Panc1 (cell line): ENCODE results near the gene OBI1.

Experiments
- TF ChIP-seq, protein P1 (sequence below), 2 experiments: IDR thresholded peaks; 2 replicates each; pipeline ENCODE4 v1.6.1; 2011 to 2012; ENCODE audit warnings: low read depth in 2 of 2, control low read depth in 1 of 2, low read length in 1 of 2, mild to moderate bottlenecking in 1 of 2, moderate library complexity in 1 of 2; ENCODE audit not compliant: insufficient read depth in 1 of 2
- TF ChIP-seq, protein P2 (sequence below): fragments of 450-650 bp; IDR thresholded peaks from 2 replicates; pipeline ENCODE4 v1.5.1; 2017; ENCODE audit warnings: mild to moderate bottlenecking

DNA sequence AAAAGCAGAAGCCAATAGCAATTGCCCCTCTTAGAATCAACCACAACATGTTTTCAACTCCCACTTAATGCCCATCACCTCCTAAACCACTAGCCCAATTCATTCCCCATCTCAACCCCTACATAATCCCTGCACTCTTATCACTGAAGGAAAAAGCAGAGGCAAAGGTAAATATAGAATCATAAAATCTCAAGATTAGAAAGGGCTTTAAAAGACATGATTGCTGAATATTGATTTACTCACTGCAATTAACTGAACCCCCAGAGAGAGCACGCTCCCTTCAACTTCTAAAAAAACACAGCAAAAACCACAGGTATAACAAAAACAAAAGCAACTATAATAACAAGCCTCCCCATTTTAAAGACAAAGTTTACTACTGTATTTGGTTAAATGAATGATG lies 40.5 kb downstream of the OBI1 start:
- TF ChIP-seq, protein P1, sequence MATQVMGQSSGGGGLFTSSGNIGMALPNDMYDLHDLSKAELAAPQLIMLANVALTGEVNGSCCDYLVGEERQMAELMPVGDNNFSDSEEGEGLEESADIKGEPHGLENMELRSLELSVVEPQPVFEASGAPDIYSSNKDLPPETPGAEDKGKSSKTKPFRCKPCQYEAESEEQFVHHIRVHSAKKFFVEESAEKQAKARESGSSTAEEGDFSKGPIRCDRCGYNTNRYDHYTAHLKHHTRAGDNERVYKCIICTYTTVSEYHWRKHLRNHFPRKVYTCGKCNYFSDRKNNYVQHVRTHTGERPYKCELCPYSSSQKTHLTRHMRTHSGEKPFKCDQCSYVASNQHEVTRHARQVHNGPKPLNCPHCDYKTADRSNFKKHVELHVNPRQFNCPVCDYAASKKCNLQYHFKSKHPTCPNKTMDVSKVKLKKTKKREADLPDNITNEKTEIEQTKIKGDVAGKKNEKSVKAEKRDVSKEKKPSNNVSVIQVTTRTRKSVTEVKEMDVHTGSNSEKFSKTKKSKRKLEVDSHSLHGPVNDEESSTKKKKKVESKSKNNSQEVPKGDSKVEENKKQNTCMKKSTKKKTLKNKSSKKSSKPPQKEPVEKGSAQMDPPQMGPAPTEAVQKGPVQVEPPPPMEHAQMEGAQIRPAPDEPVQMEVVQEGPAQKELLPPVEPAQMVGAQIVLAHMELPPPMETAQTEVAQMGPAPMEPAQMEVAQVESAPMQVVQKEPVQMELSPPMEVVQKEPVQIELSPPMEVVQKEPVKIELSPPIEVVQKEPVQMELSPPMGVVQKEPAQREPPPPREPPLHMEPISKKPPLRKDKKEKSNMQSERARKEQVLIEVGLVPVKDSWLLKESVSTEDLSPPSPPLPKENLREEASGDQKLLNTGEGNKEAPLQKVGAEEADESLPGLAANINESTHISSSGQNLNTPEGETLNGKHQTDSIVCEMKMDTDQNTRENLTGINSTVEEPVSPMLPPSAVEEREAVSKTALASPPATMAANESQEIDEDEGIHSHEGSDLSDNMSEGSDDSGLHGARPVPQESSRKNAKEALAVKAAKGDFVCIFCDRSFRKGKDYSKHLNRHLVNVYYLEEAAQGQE (IDR thresholded peaks at IDR 0.05; ENCODE audit: insufficient read depth in 1 of 2, low read depth in 2 of 2, low read length in 1 of 2): no peak
- TF ChIP-seq, protein P2, sequence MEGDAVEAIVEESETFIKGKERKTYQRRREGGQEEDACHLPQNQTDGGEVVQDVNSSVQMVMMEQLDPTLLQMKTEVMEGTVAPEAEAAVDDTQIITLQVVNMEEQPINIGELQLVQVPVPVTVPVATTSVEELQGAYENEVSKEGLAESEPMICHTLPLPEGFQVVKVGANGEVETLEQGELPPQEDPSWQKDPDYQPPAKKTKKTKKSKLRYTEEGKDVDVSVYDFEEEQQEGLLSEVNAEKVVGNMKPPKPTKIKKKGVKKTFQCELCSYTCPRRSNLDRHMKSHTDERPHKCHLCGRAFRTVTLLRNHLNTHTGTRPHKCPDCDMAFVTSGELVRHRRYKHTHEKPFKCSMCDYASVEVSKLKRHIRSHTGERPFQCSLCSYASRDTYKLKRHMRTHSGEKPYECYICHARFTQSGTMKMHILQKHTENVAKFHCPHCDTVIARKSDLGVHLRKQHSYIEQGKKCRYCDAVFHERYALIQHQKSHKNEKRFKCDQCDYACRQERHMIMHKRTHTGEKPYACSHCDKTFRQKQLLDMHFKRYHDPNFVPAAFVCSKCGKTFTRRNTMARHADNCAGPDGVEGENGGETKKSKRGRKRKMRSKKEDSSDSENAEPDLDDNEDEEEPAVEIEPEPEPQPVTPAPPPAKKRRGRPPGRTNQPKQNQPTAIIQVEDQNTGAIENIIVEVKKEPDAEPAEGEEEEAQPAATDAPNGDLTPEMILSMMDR: no peak
